Mucosa of descending colon (tissue), 3 donors: Measurements from ENCODE around the gene TMEM40. TPM values are rescaled to one million over a fixed set of nuclear protein-coding genes. Genes with fewer than 3 reads are reported as not detected.

ENCODE experiments used
- ATAC-seq: fragments of 200-7000 bp; cut with Tn5 transposase; one replicate; pipeline ENCODE4 v1.9.1; 2020; ENCODE audit warnings: mild to moderate bottlenecking, moderate library complexity
- DNase-seq, 3 donors: peaks; one replicate each; pipeline ENCODE4 v3.0.0-alpha.2; 2020
- H3K36me3 ChIP-seq: fragments of 200-600 bp; one replicate; pipeline ENCODE4 v1.8.0; 2021; ENCODE audit warnings: low read depth, mild to moderate bottlenecking
- H3K4me1 ChIP-seq: fragments of 200-600 bp; one replicate; pipeline ENCODE4 v1.8.0; 2021; ENCODE audit warnings: low read depth, mild to moderate bottlenecking
- H3K4me3 ChIP-seq: fragments of 200-600 bp; one replicate; pipeline ENCODE4 v1.8.0; 2021; ENCODE audit warnings: mild to moderate bottlenecking
- H3K9me3 ChIP-seq: fragments of 200-600 bp; one replicate; pipeline ENCODE4 v1.8.0; 2021; ENCODE audit warnings: mild to moderate bottlenecking
- intact Hi-C, 2 donors: fragments of 100-400 bp; cut with DNase I in 1 of 2; cut with micrococcal nuclease in 1 of 2; formaldehyde crosslinking; loops; one replicate each; pipeline versions ENCODE4 v1.11.0 to v1.11.1; 2022; cut with DNase I, micrococcal nuclease
- long read RNA-seq, 2 donors: library from polyadenylated mRNA; unstranded; transcript quantifications; one replicate each; pipeline ENCODE4 v2.0.0, GENCODE V29; 2019 to 2021
- total RNA-seq, 3 donors: library from RNA; stranded (reverse); fragmentation: NEBNext Ultra II Directional in 2 of 3; extraction: Animal tissue kit (Norgen Biotek cat#: 25700) in 2 of 3; gene quantifications; one replicate each; pipeline versions ENCODE4 v1.2.1 to v1.2.4, GENCODE V29; 2021 to 2023
- TF ChIP-seq, protein P1 (sequence below): fragments of 200-600 bp; IDR thresholded peaks from one replicate; pipeline ENCODE4 v1.8.0; 2022; ENCODE audit warnings: antibody characterized with exemption, mild to moderate bottlenecking
- donor health status: DM: no; HTN: no; CAD: no; lungs with moderate emphysema.
- donor health status: DM: no; HTN: no; CAD: no.
- donor health status: DM: no; HTN: yes; CAD: no.

TMEM40 gene
- total RNA-seq, result not detected
- long read RNA-seq, donor 1, result 0 reads
- long read RNA-seq, donor 2, result 0 reads

DNA sequence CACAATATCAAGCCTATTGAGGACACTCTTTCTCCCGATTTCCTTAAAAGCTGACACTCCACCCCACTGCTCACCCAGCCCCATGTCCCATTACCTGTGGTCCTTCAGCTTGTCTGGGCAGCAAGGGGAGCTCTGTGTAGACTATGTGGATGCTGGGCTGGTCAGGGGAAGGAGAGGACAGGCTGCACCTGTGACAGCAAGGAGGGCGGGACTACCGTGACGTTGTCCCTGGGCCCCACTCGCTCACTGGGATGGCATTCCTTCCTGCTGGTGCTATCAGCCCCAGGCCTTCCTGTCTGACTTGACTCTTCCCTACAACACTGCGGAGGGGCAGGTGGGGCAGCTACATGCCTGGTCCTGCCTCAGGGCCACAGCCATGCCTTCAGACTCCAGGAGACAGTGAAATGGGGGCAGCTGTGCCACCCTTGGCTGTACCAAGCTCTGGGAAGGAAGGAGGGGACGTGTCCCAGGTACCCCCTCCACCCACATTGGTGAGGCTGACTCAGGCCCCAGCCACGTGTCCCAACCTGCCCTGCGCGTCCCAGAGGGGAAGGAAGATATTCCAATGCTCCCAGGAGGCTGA lies at the start of gene TMEM40:
Gene TMEM40, minus strand, starts transcription at position 163 of the 583 bp plus-strand sequence. CDS start 9,427 bp downstream, outside the sequence.
- intact Hi-C loops, result no loop called here
- TF ChIP-seq, protein P1, sequence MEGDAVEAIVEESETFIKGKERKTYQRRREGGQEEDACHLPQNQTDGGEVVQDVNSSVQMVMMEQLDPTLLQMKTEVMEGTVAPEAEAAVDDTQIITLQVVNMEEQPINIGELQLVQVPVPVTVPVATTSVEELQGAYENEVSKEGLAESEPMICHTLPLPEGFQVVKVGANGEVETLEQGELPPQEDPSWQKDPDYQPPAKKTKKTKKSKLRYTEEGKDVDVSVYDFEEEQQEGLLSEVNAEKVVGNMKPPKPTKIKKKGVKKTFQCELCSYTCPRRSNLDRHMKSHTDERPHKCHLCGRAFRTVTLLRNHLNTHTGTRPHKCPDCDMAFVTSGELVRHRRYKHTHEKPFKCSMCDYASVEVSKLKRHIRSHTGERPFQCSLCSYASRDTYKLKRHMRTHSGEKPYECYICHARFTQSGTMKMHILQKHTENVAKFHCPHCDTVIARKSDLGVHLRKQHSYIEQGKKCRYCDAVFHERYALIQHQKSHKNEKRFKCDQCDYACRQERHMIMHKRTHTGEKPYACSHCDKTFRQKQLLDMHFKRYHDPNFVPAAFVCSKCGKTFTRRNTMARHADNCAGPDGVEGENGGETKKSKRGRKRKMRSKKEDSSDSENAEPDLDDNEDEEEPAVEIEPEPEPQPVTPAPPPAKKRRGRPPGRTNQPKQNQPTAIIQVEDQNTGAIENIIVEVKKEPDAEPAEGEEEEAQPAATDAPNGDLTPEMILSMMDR, result no peak
- no peaks in the 10 kb centered on the region for H3K4me1 ChIP-seq
- H3K36me3 ChIP-seq, result no peaks in the 10 kb centered on the region
- ATAC-seq (no peak), DNase-seq (no peak)
- no peaks in the 10 kb centered on the region for H3K9me3 ChIP-seq
- H3K4me3 ChIP-seq, result no peak within 1 kb of the TSS

DNA sequence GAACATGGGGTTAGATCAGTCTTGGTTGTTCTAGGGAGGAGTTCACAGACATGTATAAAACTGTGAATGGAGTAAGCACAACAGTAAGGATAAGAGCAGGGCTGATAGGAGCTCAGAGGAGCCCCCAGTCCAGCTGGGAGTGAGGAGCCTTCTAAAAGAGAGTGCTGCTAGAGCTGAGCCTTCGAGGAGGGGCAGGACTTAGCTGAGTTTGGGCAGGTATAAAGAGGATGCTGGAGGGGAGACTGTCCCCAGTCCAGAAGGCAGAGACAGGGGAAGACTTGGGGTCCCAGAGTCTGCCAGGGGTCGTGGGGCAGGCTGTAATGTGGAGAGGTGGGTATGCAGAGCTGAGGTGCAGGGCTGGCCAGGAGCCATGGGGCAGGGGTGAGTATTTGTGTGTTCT lies 49.5 kb upstream of the TMEM40 start:
- no peaks in the 10 kb centered on the region for H3K9me3 ChIP-seq
- no peaks in the 10 kb centered on the region for H3K36me3 ChIP-seq
- H3K4me3 ChIP-seq, result no peak overlapping the region
- peaks cover 6% of the 10 kb centered on the region for H3K4me1 ChIP-seq
- DNase-seq (no peak), ATAC-seq (no peak)
- TF ChIP-seq, protein P1, result no peak
- intact Hi-C loops, result no loop called here

GRCh38 chr3:12807601-12808359 lies 48.7 kb upstream of the TMEM40 start:
- Histone ChIP-seq H3K36me3 (no peaks in the 10 kb centered on the region), H3K9me3 (no peaks in the 10 kb centered on the region), H3K4me1 (peaks cover 6% of the 10 kb centered on the region), H3K4me3 (no peak overlapping the region)
- TF ChIP-seq, protein P1, result no peak
- intact Hi-C loops, result no loop called here
- ATAC-seq, result no peak
- DNase-seq, result no peak

DNA sequence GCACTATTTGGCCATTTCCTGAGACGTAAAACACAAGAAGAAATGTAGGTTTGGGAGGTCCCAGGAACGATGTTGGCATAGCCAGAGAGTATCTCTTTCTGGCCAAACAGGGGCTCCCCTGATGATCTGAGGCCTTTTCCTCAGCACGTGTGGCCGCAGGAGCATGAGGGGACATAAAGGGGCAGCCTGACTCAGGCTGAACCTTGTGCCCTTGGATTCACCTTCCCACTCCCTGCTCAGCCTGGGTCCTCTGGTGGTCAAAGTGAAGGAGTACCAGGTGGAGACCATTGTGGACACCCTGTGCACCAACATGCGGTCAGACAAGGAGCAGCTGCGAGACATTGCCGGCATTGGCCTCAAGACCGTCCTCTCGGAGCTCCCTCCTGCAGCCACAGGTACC lies 48.0 kb upstream of the TMEM40 start:
- no peaks in the 10 kb centered on the region for H3K36me3 ChIP-seq
- no peak overlapping the region for H3K4me3 ChIP-seq
- H3K9me3 ChIP-seq, result no peaks in the 10 kb centered on the region
- H3K4me1 ChIP-seq, result peaks cover 6% of the 10 kb centered on the region
- TF ChIP-seq, protein P1, result no peak
- DNase-seq (no peak), ATAC-seq (no peak)
- intact Hi-C loops, result no loop called here

- Histone ChIP-seq H3K9me3 (no peaks in the 10 kb centered on the region), H3K4me3 (no peak overlapping the region), H3K4me1 (no peaks in the 10 kb centered on the region), H3K36me3 (no peaks in the 10 kb centered on the region)
- DNase-seq (no peak), ATAC-seq (no peak)
- intact Hi-C loops, result no loop called here
- TF ChIP-seq, protein P1, result no peak
These were observed 44.3 kb upstream of the TMEM40 start for GRCh38 chr3:12803371-12803770.
